Transverse colon (tissue), 3 donors: ENCODE data around the gene ARF3.

Experiments
- POLR2A ChIP-seq: fragments of 450-650 bp; IDR thresholded peaks from one replicate; pipeline ENCODE4 v1.6.1; 2016; ENCODE audit warnings: antibody characterized with exemption, mild to moderate bottlenecking, moderate library complexity
- TF ChIP-seq, protein P1 (sequence below), 5 experiments: fragments of 200-600 bp in 3 of 5; fragments of 450-650 bp in 2 of 5; sonication (generic) in 3 of 5; IDR thresholded peaks; 1 replicate in 2 of 5; 2 replicates in 3 of 5; pipeline ENCODE4 v1.5.1; 2016 to 2017; ENCODE audit warnings: antibody characterized with exemption in 5 of 5, inconsistent platforms in 3 of 5, mild to moderate bottlenecking in 2 of 5, moderate library complexity in 1 of 5

DNA sequence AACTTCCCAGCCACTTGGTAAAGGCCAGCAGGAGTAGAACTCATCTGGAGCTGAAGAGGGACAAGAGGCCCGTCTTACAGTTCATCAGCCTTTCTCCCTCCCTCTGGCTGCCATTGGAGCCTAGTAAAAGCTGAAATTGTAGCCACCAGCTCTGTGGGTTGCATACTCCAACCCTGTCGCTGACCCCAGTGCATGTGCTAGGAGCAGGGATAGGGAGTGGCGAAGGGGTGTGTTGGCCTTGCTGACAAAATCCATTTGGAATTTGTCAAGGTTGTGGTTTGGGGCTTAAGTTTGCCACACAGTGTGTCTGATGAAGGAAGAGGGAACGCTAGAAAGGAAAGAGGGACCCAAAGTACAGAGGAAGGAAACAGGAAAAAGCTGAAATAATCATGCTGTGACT lies 4.0 kb upstream of the ARF3 start:
- TF ChIP-seq POLR2A: no peak
- TF ChIP-seq, protein P1, sequence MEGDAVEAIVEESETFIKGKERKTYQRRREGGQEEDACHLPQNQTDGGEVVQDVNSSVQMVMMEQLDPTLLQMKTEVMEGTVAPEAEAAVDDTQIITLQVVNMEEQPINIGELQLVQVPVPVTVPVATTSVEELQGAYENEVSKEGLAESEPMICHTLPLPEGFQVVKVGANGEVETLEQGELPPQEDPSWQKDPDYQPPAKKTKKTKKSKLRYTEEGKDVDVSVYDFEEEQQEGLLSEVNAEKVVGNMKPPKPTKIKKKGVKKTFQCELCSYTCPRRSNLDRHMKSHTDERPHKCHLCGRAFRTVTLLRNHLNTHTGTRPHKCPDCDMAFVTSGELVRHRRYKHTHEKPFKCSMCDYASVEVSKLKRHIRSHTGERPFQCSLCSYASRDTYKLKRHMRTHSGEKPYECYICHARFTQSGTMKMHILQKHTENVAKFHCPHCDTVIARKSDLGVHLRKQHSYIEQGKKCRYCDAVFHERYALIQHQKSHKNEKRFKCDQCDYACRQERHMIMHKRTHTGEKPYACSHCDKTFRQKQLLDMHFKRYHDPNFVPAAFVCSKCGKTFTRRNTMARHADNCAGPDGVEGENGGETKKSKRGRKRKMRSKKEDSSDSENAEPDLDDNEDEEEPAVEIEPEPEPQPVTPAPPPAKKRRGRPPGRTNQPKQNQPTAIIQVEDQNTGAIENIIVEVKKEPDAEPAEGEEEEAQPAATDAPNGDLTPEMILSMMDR (IDR thresholded peaks at IDR 0.05): no peak
